ENCODE measurements around the gene BMP2K.
A peak's percentile ranks its signal among the peaks of the same experiment; 100 is the strongest.

Gene BMP2K

DNA sequence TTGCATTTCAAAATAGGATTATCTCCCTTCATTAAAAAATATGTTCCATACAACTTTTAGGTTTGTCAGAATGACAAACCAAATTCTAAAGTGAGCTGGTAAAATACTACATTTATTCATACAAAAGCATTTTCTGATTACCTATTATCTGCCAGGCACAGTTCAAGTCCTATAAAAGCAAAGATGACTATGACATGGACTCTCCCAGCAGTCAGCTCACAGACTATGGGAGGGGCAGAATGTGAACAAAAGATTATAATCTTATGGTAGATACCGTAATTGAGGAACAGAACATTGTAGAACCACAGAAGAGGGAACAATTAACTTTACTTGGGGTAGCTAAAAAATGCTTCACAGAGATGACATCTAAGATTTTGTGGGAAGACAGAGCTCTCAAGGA is 150.7 kb downstream of the BMP2K start:
- H3K4me2 ChIP-seq (ENCODE audit: low read length, poor library complexity, severe bottlenecking) = no peak overlapping the region
- peaks cover 4 to 77% of the 10 kb centered on the region in 2 experiments for H3K36me3 ChIP-seq (ENCODE audit: control insufficient read depth in 1 of 2, insufficient read depth in 2 of 2, low read depth in 1 of 2, low read length in 2 of 2)
- no peak overlapping the region for H3K9ac ChIP-seq (ENCODE audit: low read length)
- H3K18ac ChIP-seq (ENCODE audit: low read depth in 1 of 2, low read length in 2 of 2) = no peak overlapping the region
- no peak overlapping the region for H2BK5ac ChIP-seq (ENCODE audit: low read depth, low read length, poor library complexity, severe bottlenecking)
- no peak overlapping the region for H4K8ac ChIP-seq (ENCODE audit: low read length)
- no peak overlapping the region for H2BK12ac ChIP-seq (ENCODE audit: low read length in 2 of 2)
- H4K91ac ChIP-seq (ENCODE audit: low read length) = no peak overlapping the region
- H3K79me1 ChIP-seq (replicated peaks; ENCODE audit: low read length, poor library complexity, severe bottlenecking) = peaks cover 4% of the 10 kb centered on the region
- H2BK15ac ChIP-seq (ENCODE audit: low read depth, poor library complexity, severe bottlenecking) = no peak overlapping the region
- H2BK120ac ChIP-seq (ENCODE audit: low read depth, low read length) = no peak overlapping the region
- H3K14ac ChIP-seq (ENCODE audit: low read length in 2 of 2) = no peak overlapping the region
- WGBS = 94% methylated on average over 1 of the region's 1 CpG
- no peak overlapping the region for H3K4me3 ChIP-seq (ENCODE audit: insufficient read depth in 1 of 2, low read depth in 1 of 2, low read length in 2 of 2)
- no peaks in the 10 kb centered on the region for H3K4me1 ChIP-seq (ENCODE audit: control insufficient read depth, insufficient read depth, low read depth, low read length)
- no peak overlapping the region for H3K23ac ChIP-seq (ENCODE audit: low read length in 2 of 2)
- H3K27ac ChIP-seq (ENCODE audit: low read length, poor library complexity, severe bottlenecking) = no peak overlapping the region
- H2AFZ ChIP-seq (ENCODE audit: low read depth, low read length) = no peak overlapping the region
- no peak for DNase-seq
- no peaks in the 10 kb centered on the region for H3K9me3 ChIP-seq (ENCODE audit: control insufficient read depth, low read length)
- no peaks in the 10 kb centered on the region for H3K27me3 ChIP-seq (ENCODE audit: control insufficient read depth in 1 of 2, insufficient read depth in 1 of 2, low read length in 2 of 2)
- no peak overlapping the region for H3K4ac ChIP-seq (ENCODE audit: low read depth in 1 of 2, low read length in 2 of 2)
- no peak overlapping the region for H2AK5ac ChIP-seq (ENCODE audit: low read length, severe bottlenecking)

DNA sequence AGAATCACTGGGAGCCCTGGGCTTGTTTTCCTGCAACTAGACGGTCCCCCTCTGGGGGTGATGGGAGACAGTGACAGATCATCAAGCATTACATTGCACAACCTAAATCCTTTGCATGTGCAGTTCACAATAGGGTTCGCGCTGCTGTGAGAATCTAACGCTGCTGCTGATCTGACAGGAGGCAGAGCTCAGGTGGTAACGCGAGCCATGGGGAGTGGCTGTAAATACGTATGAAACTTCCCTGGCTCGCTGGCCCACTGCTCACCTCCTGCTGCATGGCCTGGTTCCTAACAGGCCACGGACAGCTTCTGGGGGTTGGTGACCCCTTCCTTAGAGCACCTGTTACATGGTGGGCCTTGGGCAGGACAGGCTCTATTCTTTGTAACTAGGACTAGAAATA is 152.7 kb downstream of the BMP2K start:
- Histone ChIP-seq H3K36me3 (ENCODE audit: control insufficient read depth in 1 of 2, insufficient read depth in 2 of 2, low read depth in 1 of 2, low read length in 2 of 2) (peaks cover 4 to 78% of the 10 kb centered on the region in 2 experiments), H2AK5ac (ENCODE audit: low read length, severe bottlenecking) (no peak overlapping the region), H3K4me3 (ENCODE audit: insufficient read depth in 1 of 2, low read depth in 1 of 2, low read length in 2 of 2) (no peak overlapping the region), H3K4me1 (ENCODE audit: control insufficient read depth, insufficient read depth, low read depth, low read length) (no peaks in the 10 kb centered on the region), H2BK5ac (ENCODE audit: low read depth, low read length, poor library complexity, severe bottlenecking) (no peak overlapping the region), H3K4ac (ENCODE audit: low read depth in 1 of 2, low read length in 2 of 2) (no peak overlapping the region), H3K23ac (ENCODE audit: low read length in 2 of 2) (no peak overlapping the region), H4K91ac (ENCODE audit: low read length) (no peak overlapping the region), H3K18ac (ENCODE audit: low read depth in 1 of 2, low read length in 2 of 2) (no peak overlapping the region), H3K27me3 (ENCODE audit: control insufficient read depth in 1 of 2, insufficient read depth in 1 of 2, low read length in 2 of 2) (no peaks in the 10 kb centered on the region), H3K4me2 (ENCODE audit: low read length, poor library complexity, severe bottlenecking) (no peak overlapping the region), H2AFZ (ENCODE audit: low read depth, low read length) (no peak overlapping the region), H3K9me3 (ENCODE audit: control insufficient read depth, low read length) (no peaks in the 10 kb centered on the region), H3K14ac (ENCODE audit: low read length in 2 of 2) (no peak overlapping the region), H2BK12ac (ENCODE audit: low read length in 2 of 2) (no peak overlapping the region), H2BK120ac (ENCODE audit: low read depth, low read length) (no peak overlapping the region), H3K27ac (ENCODE audit: low read length, poor library complexity, severe bottlenecking) (no peak overlapping the region), H4K8ac (ENCODE audit: low read length) (no peak overlapping the region), H3K79me1 (replicated peaks; ENCODE audit: low read length, poor library complexity, severe bottlenecking) (peaks cover 6% of the 10 kb centered on the region), H2BK15ac (ENCODE audit: low read depth, poor library complexity, severe bottlenecking) (no peak overlapping the region), H3K9ac (ENCODE audit: low read length) (no peak overlapping the region)
- WGBS = 94% methylated on average over 9 of the region's 9 CpGs
- DNase-seq = no peak

DNA sequence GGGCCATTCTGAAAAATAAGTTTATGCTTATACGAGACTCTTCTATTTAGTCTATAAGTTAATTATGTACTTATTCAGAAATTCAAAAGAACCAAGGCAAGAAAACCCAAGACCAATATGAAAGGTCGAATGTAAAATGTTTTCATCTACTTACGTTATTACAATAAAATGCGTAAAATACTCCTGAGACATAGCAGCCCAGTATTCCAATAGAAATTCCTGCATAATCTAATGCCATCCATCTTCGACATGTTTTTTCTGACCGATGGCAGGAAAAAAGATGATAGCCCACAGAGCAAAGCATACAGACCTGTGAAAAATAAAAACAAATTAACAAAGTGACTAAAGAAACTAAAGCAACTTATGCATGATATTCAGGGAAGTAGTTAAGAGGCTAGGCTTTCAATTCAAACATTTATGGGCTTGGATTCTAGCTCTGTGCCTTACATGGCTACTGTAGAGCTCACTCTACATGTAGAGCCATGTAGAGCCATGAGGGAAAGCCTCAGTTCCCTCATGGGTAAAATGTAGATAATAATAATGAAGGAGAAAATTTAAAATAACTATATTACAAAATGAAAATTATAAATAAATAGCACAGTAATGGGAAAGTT is 154.0 kb downstream of the BMP2K start:
- H3K14ac ChIP-seq (ENCODE audit: low read length in 2 of 2) = no peak overlapping the region
- no peak overlapping the region for H2BK15ac ChIP-seq (ENCODE audit: low read depth, poor library complexity, severe bottlenecking)
- H2BK12ac ChIP-seq (ENCODE audit: low read length in 2 of 2) = no peak overlapping the region
- no peak overlapping the region for H2AK5ac ChIP-seq (ENCODE audit: low read length, severe bottlenecking)
- H3K18ac ChIP-seq (ENCODE audit: low read depth in 1 of 2, low read length in 2 of 2) = no peak overlapping the region
- H2AFZ ChIP-seq (ENCODE audit: low read depth, low read length) = no peak overlapping the region
- no peak overlapping the region for H2BK5ac ChIP-seq (ENCODE audit: low read depth, low read length, poor library complexity, severe bottlenecking)
- H2BK120ac ChIP-seq (ENCODE audit: low read depth, low read length) = no peak overlapping the region
- no peaks in the 10 kb centered on the region for H3K9me3 ChIP-seq (ENCODE audit: control insufficient read depth, low read length)
- H3K27ac ChIP-seq (ENCODE audit: low read length, poor library complexity, severe bottlenecking) = no peak overlapping the region
- H4K91ac ChIP-seq (ENCODE audit: low read length) = no peak overlapping the region
- H3K23ac ChIP-seq (ENCODE audit: low read length in 2 of 2) = no peak overlapping the region
- H3K4ac ChIP-seq (ENCODE audit: low read depth in 1 of 2, low read length in 2 of 2) = no peak overlapping the region
- no peak overlapping the region for H3K9ac ChIP-seq (ENCODE audit: low read length)
- no peak overlapping the region for H3K4me3 ChIP-seq (ENCODE audit: insufficient read depth in 1 of 2, low read depth in 1 of 2, low read length in 2 of 2)
- WGBS = 93% methylated on average over 5 of the region's 6 CpGs
- H3K79me1 ChIP-seq (replicated peaks; ENCODE audit: low read length, poor library complexity, severe bottlenecking) = peaks cover 6% of the 10 kb centered on the region
- DNase-seq = no peak
- H3K36me3 ChIP-seq (ENCODE audit: control insufficient read depth in 1 of 2, insufficient read depth in 2 of 2, low read depth in 1 of 2, low read length in 2 of 2) = peaks cover 4 to 72% of the 10 kb centered on the region in 2 experiments
- H3K4me1 ChIP-seq (ENCODE audit: control insufficient read depth, insufficient read depth, low read depth, low read length) = no peaks in the 10 kb centered on the region
- H3K27me3 ChIP-seq (ENCODE audit: control insufficient read depth in 1 of 2, insufficient read depth in 1 of 2, low read length in 2 of 2) = no peaks in the 10 kb centered on the region
- no peak overlapping the region for H4K8ac ChIP-seq (ENCODE audit: low read length)
- H3K4me2 ChIP-seq (ENCODE audit: low read length, poor library complexity, severe bottlenecking) = no peak overlapping the region

DNA sequence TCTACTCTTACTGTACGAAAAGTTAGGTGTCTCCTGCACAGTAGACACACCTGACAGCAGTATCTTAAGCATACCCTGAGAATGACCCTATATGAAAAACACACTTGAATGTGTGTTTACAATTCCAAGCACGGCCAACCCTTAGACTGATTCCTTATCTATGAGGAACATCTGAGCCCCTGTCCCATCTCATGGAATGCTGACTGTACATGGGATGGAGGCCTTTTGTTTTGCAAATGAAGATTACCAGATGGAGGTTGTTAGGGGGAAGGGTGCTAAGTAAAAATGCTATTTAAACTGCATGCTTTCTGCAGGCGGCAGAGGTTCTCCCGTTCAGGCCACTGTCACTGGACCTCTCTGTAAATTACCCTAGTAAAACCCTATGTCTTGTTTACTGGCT is 160.8 kb downstream of the BMP2K start:
- Histone ChIP-seq H3K27ac (ENCODE audit: low read length, poor library complexity, severe bottlenecking) (no peak overlapping the region), H4K91ac (ENCODE audit: low read length) (no peak overlapping the region), H3K14ac (ENCODE audit: low read length in 2 of 2) (no peak overlapping the region), H2BK5ac (ENCODE audit: low read depth, low read length, poor library complexity, severe bottlenecking) (no peak overlapping the region), H2BK15ac (ENCODE audit: low read depth, poor library complexity, severe bottlenecking) (no peak overlapping the region), H3K36me3 (ENCODE audit: control insufficient read depth in 1 of 2, insufficient read depth in 2 of 2, low read depth in 1 of 2, low read length in 2 of 2) (peaks cover 0 to 19% of the 10 kb centered on the region in 2 experiments), H3K23ac (ENCODE audit: low read length in 2 of 2) (no peak overlapping the region), H3K27me3 (ENCODE audit: control insufficient read depth in 1 of 2, insufficient read depth in 1 of 2, low read length in 2 of 2) (no peaks in the 10 kb centered on the region), H4K8ac (ENCODE audit: low read length) (no peak overlapping the region), H3K4ac (ENCODE audit: low read depth in 1 of 2, low read length in 2 of 2) (no peak overlapping the region), H2BK120ac (ENCODE audit: low read depth, low read length) (no peak overlapping the region), H3K4me2 (ENCODE audit: low read length, poor library complexity, severe bottlenecking) (no peak overlapping the region), H2BK12ac (ENCODE audit: low read length in 2 of 2) (no peak overlapping the region), H3K9ac (ENCODE audit: low read length) (peak overlapping the region; percentile 99), H2AK5ac (ENCODE audit: low read length, severe bottlenecking) (no peak overlapping the region), H3K79me1 (replicated peaks; ENCODE audit: low read length, poor library complexity, severe bottlenecking) (peaks cover 21% of the 10 kb centered on the region), H3K4me3 (ENCODE audit: insufficient read depth in 1 of 2, low read depth in 1 of 2, low read length in 2 of 2) (no peak overlapping the region), H3K18ac (ENCODE audit: low read depth in 1 of 2, low read length in 2 of 2) (no peak overlapping the region), H2AFZ (ENCODE audit: low read depth, low read length) (no peak overlapping the region), H3K4me1 (ENCODE audit: control insufficient read depth, insufficient read depth, low read depth, low read length) (peaks cover 3% of the 10 kb centered on the region), H3K9me3 (ENCODE audit: control insufficient read depth, low read length) (no peaks in the 10 kb centered on the region)
- DNase-seq = no peak
- WGBS = 83% methylated on average over 3 of the region's 4 CpGs
